ENCODE measurements around the gene YKT6. TPM values are rescaled to one million over a fixed set of nuclear protein-coding genes. Genes with fewer than 3 reads are reported as not detected.
A peak's percentile ranks its signal among the peaks of the same experiment; 100 is the strongest.

YKT6 gene
- polyA plus RNA-seq, 1 donor (not counting 4 experiments of a cell fraction or from before 2014, with no cell fraction given), result 148 TPM

GRCh38 chr7:44257213-44257612 lies 56.4 kb downstream of the YKT6 start:
- H4K20me1 ChIP-seq (ENCODE audit: control insufficient read depth, extremely low read depth, insufficient read depth, low read length), result no peaks in the 10 kb centered on the region
- TF ChIP-seq EZH2 (IDR thresholded peaks at IDR 0.05; ENCODE audit: low read length), result no peak
- TF ChIP-seq CTCF (optimal IDR thresholded peaks at IDR 0.05 in 1 of 3, IDR thresholded peaks at IDR 0.05 in 1 of 3, conservative IDR thresholded peaks at IDR 0.05 in 1 of 3; ENCODE audit: extremely low read depth in 1 of 3, insufficient read depth in 2 of 3, low read length in 3 of 3), result no peak
- dilution Hi-C loops (cut with MboI; ENCODE audit: extremely low pct_ligation_motif_present, low sequenced_read_pairs), result no loop called here
- H3K9me3 ChIP-seq (ENCODE audit: control insufficient read depth, low read depth, low read length), result no peaks in the 10 kb centered on the region
- no peak overlapping the region for H3K9ac ChIP-seq (ENCODE audit: control insufficient read depth, extremely low read depth, insufficient read depth, low read length)
- H3K4me1 ChIP-seq (ENCODE audit: control insufficient read depth, extremely low read depth, insufficient read depth, low read length), result peaks cover 37% of the 10 kb centered on the region
- no peak overlapping the region for H3K4me3 ChIP-seq (ENCODE audit: control insufficient read depth in 2 of 3, extremely low read depth in 1 of 3, insufficient read depth in 2 of 3, low read depth in 1 of 3, low read length in 3 of 3)
- FAIRE-seq (peak; percentile 59), DNase-seq (ENCODE audit: low read depth, low spot score) (no peak)
- H3K79me2 ChIP-seq (ENCODE audit: control insufficient read depth, insufficient read depth, low read length), result no peaks in the 10 kb centered on the region
- no peak overlapping the region for H3K27ac ChIP-seq (ENCODE audit: control insufficient read depth, insufficient read depth, low read length)
- no peak overlapping the region for H3K4me2 ChIP-seq (ENCODE audit: control insufficient read depth, extremely low read depth, insufficient read depth, low read depth, low read length)
- H3K27me3 ChIP-seq (ENCODE audit: control insufficient read depth, extremely low read depth, insufficient read depth, low read length), result no peaks in the 10 kb centered on the region
- no peak overlapping the region for H2AFZ ChIP-seq (ENCODE audit: control insufficient read depth, low read length)
- H3K36me3 ChIP-seq (ENCODE audit: control insufficient read depth in 2 of 2, extremely low read depth in 1 of 2, insufficient read depth in 2 of 2, low read length in 2 of 2), result no peaks in the 10 kb centered on the region
- H3K9me1 ChIP-seq (ENCODE audit: control insufficient read depth, extremely low read depth, insufficient read depth, low read length), result peaks cover 3% of the 10 kb centered on the region

GRCh38 chr7:44257618-44258422 lies 57.0 kb downstream of the YKT6 start:
- Histone ChIP-seq H3K4me3 (ENCODE audit: control insufficient read depth in 2 of 3, extremely low read depth in 1 of 3, insufficient read depth in 2 of 3, low read depth in 1 of 3, low read length in 3 of 3) (no peak overlapping the region), H3K9me3 (ENCODE audit: control insufficient read depth, low read depth, low read length) (no peaks in the 10 kb centered on the region), H3K79me2 (ENCODE audit: control insufficient read depth, insufficient read depth, low read length) (no peaks in the 10 kb centered on the region), H3K9me1 (ENCODE audit: control insufficient read depth, extremely low read depth, insufficient read depth, low read length) (peaks cover 3% of the 10 kb centered on the region), H3K36me3 (ENCODE audit: control insufficient read depth in 2 of 2, extremely low read depth in 1 of 2, insufficient read depth in 2 of 2, low read length in 2 of 2) (no peaks in the 10 kb centered on the region), H3K27ac (ENCODE audit: control insufficient read depth, insufficient read depth, low read length) (no peak overlapping the region), H2AFZ (ENCODE audit: control insufficient read depth, low read length) (no peak overlapping the region), H3K9ac (ENCODE audit: control insufficient read depth, extremely low read depth, insufficient read depth, low read length) (no peak overlapping the region), H4K20me1 (ENCODE audit: control insufficient read depth, extremely low read depth, insufficient read depth, low read length) (no peaks in the 10 kb centered on the region), H3K4me1 (ENCODE audit: control insufficient read depth, extremely low read depth, insufficient read depth, low read length) (peaks cover 44% of the 10 kb centered on the region), H3K27me3 (ENCODE audit: control insufficient read depth, extremely low read depth, insufficient read depth, low read length) (no peaks in the 10 kb centered on the region), H3K4me2 (ENCODE audit: control insufficient read depth, extremely low read depth, insufficient read depth, low read depth, low read length) (peak overlapping the region; percentile 46)
- dilution Hi-C loops (cut with MboI; ENCODE audit: extremely low pct_ligation_motif_present, low sequenced_read_pairs), result no loop called here
- DNase-seq (ENCODE audit: low read depth, low spot score) (peak; percentile 53), FAIRE-seq (peak; percentile 100)
- TF ChIP-seq EZH2 (IDR thresholded peaks at IDR 0.05; ENCODE audit: low read length) (no peak), CTCF (optimal IDR thresholded peaks at IDR 0.05 in 1 of 3, IDR thresholded peaks at IDR 0.05 in 1 of 3, conservative IDR thresholded peaks at IDR 0.05 in 1 of 3; ENCODE audit: extremely low read depth in 1 of 3, insufficient read depth in 2 of 3, low read length in 3 of 3) (no peak)

Data from keratinocyte (primary cell).